CD4-positive, CD25-positive, alpha-beta regulatory T cell (primary cell): ENCODE results near the gene C22orf42. TPM values are rescaled to one million over a fixed set of nuclear protein-coding genes. Genes with fewer than 3 reads are reported as not detected.
"Not testable (repeated sequence)": the region's sequence is repeated elsewhere in the genome, so short reads cannot be mapped to it uniquely, and the experiment has no call there.

ENCODE experiments used
- ATAC-seq, 2 donors: fragments of 150-1000 bp; cut with Tn5 transposase; one replicate each; pipeline ENCODE4 v1.10.0; 2021; ENCODE audit warnings: low read depth in 2 of 2, moderate number of reproducible peaks in 2 of 2, moderate library complexity in 1 of 2
- DNase-seq, 3 donors: peaks; one replicate each; pipeline versions ENCODE4 v3.0.0 to v3.0.0-alpha.2; 2012 to 2022; ENCODE audit warnings: mixed read lengths in 1 of 3
- H3K27ac ChIP-seq: one replicate; pipeline ENCODE4 v1.7.0; 2013; ENCODE audit warnings: mild to moderate bottlenecking, low read length; ENCODE audit not compliant: insufficient read depth, poor library complexity, severe bottlenecking
- H3K27me3 ChIP-seq: one replicate; pipeline ENCODE4 v1.7.0; 2013; ENCODE audit warnings: low read length; ENCODE audit not compliant: control insufficient read depth, insufficient read depth
- H3K36me3 ChIP-seq: one replicate; pipeline ENCODE4 v1.7.0; 2013; ENCODE audit warnings: mild to moderate bottlenecking, low read length, moderate library complexity; ENCODE audit not compliant: control insufficient read depth, insufficient read depth
- H3K4me1 ChIP-seq: 2 replicates; pipeline ENCODE4 v1.7.0; 2013; ENCODE audit warnings: mild to moderate bottlenecking, low read length; ENCODE audit not compliant: insufficient read depth, control insufficient read depth, poor library complexity, severe bottlenecking
- H3K4me3 ChIP-seq: one replicate; pipeline ENCODE4 v1.7.0; 2013; ENCODE audit warnings: low read depth, mild to moderate bottlenecking, low read length, moderate library complexity
- H3K9me3 ChIP-seq, 2 experiments: 1 replicate in 1 of 2; 2 replicates in 1 of 2; pipeline ENCODE4 v1.7.0; 2013; ENCODE audit warnings: low read length in 2 of 2, mild to moderate bottlenecking in 1 of 2, moderate library complexity in 1 of 2; ENCODE audit not compliant: control insufficient read depth in 2 of 2
- H3K27ac Mint-ChIP-seq, 3 donors: one replicate each; pipeline ENCODE4 v1.8.0; 2020 to 2022; ENCODE audit warnings: mild to moderate bottlenecking in 3 of 3, mixed read lengths in 3 of 3, moderate library complexity in 2 of 3
- H3K27me3 Mint-ChIP-seq: one replicate; pipeline ENCODE4 v1.8.0; 2022; ENCODE audit warnings: mild to moderate bottlenecking, mixed read lengths
- H3K36me3 Mint-ChIP-seq: one replicate; pipeline ENCODE4 v1.8.0; 2020; ENCODE audit warnings: mixed read lengths
- H3K4me1 Mint-ChIP-seq, 4 donors: one replicate each; pipeline ENCODE4 v1.8.0; 2020 to 2022; ENCODE audit warnings: mixed read lengths in 4 of 4, mild to moderate bottlenecking in 1 of 4
- H3K4me3 Mint-ChIP-seq, 4 donors: one replicate each; pipeline ENCODE4 v1.8.0; 2020 to 2022; ENCODE audit warnings: mild to moderate bottlenecking in 4 of 4, mixed read lengths in 4 of 4, moderate library complexity in 3 of 4
- H3K9me3 Mint-ChIP-seq, 7 donors: one replicate each; pipeline ENCODE4 v1.8.0; 2020 to 2022; ENCODE audit warnings: mixed read lengths in 7 of 7, mild to moderate bottlenecking in 3 of 7, moderate library complexity in 2 of 7
- polyA plus RNA-seq, 4 donors: library from polyadenylated mRNA; unstranded; fragments of 300-500 nt; fragmentation: Illumina TruSeq; gene quantifications; one replicate each; pipeline ENCODE4 v1.2.3, GENCODE V29; 2021
- total RNA-seq: library from RNA; stranded (reverse); gene quantifications from one replicate; pipeline ENCODE4 v1.2.3, GENCODE V29; 2022

Gene C22orf42
- total and polyA plus RNA-seq, 5 donors from 2014 or later, result not detected

DNA sequence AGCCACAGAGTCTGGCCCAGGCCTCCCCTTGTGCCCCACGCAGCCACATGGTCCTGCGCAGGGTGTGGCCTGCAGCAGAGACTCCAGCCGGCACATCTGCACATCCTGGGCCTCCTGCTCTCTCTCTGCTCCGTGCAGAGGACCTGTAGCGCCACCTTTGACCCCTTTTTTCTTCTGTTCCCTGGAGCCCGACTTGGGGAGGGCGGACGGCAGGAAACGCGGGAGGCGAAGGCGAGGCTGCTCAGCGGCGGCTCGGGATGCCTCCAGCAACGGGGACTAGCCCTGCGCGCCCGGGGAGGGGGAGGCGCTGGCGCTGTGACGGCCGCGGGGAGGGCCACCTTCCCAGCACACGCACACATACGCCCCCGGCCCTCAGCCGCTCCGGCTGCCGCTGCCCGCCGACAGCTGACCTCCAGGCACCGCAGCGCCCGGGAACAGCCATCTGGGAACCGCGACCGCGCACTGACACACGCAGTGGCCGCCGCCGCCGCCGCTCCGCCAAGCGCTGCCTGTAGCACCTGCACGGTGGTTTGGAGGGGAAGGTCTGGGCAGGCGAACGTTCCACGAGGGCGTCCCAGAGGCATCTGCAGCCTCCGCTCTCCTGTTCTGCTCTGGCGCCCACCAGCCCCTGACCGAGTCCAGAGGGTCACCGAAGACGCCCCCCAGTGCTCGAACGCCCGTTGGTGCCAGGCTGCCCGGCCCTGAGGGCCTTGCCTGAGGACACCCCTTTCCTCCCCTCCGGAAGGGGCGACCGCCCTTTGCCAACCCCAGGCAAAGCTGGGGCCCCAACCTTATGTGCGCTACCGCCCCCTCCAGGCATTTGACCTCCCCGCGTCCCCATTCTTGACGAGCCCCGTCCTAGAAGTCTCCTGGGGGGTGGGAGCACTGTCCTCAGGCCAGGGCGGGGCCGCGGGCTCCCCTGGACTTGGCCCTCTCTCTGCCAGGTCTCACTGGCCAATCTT lies 16.9 kb upstream of the C22orf42 start:
- no peak for ATAC-seq
- Mint-ChIP-seq H3K27ac (no peak overlapping the region), H3K4me1 (peaks cover 0 to 3% (median 0%) of the 10 kb centered on the region in 4 donors), H3K27me3 (peaks cover 26% of the 10 kb centered on the region), H3K4me3 (no peak overlapping the region), H3K9me3 (peaks cover 0 to 2% (median 0%) of the 10 kb centered on the region in 7 donors), H3K36me3 (peaks cover 3% of the 10 kb centered on the region)
- Histone ChIP-seq H3K36me3 (no peaks in the 10 kb centered on the region), H3K4me3 (no peak overlapping the region), H3K27ac (no peak overlapping the region), H3K27me3 (peaks cover 7% of the 10 kb centered on the region), H3K9me3 (no peaks in the 10 kb centered on the region), H3K4me1 (no peaks in the 10 kb centered on the region)
- DNase-seq, result no peak

DNA sequence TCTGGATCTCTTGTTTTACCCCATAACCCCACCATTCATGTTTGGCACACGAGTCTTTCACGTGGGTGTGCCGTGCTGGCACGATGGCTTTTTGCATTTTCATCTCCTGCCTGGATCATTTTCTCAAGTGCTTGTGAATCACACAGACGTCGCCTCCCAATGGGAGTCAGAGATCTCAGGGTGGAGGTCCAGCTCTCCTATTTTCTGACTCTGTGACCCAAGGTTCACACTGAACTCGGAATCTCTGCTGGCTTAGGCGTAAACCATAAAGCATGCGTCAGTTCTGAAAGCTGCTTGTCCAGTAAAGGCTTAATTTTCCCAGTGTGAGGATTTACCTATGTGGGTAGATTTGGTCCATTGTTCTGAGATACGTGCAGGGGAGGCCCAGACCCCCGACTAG lies 16.0 kb upstream of the C22orf42 start:
- ATAC-seq, result no peak

DNA sequence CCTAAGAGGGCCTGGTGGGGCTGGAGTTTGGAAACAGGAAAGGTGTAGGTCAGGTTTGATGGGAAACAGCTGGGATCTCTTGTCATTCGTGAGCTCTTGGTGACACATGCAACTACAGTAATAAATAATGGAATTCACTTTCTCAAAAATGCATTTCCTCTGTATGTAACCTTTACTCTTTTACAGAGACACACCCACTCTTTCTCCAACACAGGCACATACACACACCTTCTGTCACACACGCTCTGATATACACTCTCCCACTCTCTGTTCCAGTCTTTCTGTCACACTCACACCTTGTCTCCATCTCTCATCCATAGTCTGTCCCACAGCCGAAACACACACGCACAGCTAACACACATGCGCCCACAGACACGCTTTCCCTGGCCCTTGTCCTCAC lies 6.6 kb upstream of the C22orf42 start:
- H3K36me3 Mint-ChIP-seq, result no peaks in the 10 kb centered on the region
- H3K4me3 ChIP-seq, result no peak overlapping the region
- ATAC-seq, result no peak
- H3K9me3 ChIP-seq, result no peaks in the 10 kb centered on the region
- H3K9me3 Mint-ChIP-seq, result peaks cover 0 to 2% (median 0%) of the 10 kb centered on the region in 7 donors
- H3K27ac ChIP-seq, result no peak overlapping the region
- peaks cover 7% of the 10 kb centered on the region for H3K27me3 ChIP-seq
- H3K36me3 ChIP-seq, result no peaks in the 10 kb centered on the region
- peaks cover 26% of the 10 kb centered on the region for H3K27me3 Mint-ChIP-seq
- H3K4me1 ChIP-seq, result no peaks in the 10 kb centered on the region
- H3K4me1 Mint-ChIP-seq, result peaks cover 0 to 2% (median 0%) of the 10 kb centered on the region in 4 donors
- DNase-seq, result no peak
- H3K27ac Mint-ChIP-seq, result no peak overlapping the region
- H3K4me3 Mint-ChIP-seq, result no peak overlapping the region

More for the DNA sequence above, 16.0 kb upstream of the C22orf42 start:
- peaks cover 28% of the 10 kb centered on the region for H3K27me3 Mint-ChIP-seq
- DNase-seq, result no peak
- H3K27ac Mint-ChIP-seq, result no peak overlapping the region
- H3K36me3 ChIP-seq, result no peaks in the 10 kb centered on the region
- H3K4me3 ChIP-seq, result no peak overlapping the region
- peaks cover 3% of the 10 kb centered on the region for H3K36me3 Mint-ChIP-seq
- H3K27ac ChIP-seq, result no peak overlapping the region
- peaks cover 0 to 2% (median 0%) of the 10 kb centered on the region in 7 donors for H3K9me3 Mint-ChIP-seq
- peaks cover 0 to 3% (median 0%) of the 10 kb centered on the region in 4 donors for H3K4me1 Mint-ChIP-seq
- no peaks in the 10 kb centered on the region for H3K4me1 ChIP-seq
- peaks cover 7% of the 10 kb centered on the region for H3K27me3 ChIP-seq
- H3K9me3 ChIP-seq, result no peaks in the 10 kb centered on the region
- H3K4me3 Mint-ChIP-seq, result no peak overlapping the region

DNA sequence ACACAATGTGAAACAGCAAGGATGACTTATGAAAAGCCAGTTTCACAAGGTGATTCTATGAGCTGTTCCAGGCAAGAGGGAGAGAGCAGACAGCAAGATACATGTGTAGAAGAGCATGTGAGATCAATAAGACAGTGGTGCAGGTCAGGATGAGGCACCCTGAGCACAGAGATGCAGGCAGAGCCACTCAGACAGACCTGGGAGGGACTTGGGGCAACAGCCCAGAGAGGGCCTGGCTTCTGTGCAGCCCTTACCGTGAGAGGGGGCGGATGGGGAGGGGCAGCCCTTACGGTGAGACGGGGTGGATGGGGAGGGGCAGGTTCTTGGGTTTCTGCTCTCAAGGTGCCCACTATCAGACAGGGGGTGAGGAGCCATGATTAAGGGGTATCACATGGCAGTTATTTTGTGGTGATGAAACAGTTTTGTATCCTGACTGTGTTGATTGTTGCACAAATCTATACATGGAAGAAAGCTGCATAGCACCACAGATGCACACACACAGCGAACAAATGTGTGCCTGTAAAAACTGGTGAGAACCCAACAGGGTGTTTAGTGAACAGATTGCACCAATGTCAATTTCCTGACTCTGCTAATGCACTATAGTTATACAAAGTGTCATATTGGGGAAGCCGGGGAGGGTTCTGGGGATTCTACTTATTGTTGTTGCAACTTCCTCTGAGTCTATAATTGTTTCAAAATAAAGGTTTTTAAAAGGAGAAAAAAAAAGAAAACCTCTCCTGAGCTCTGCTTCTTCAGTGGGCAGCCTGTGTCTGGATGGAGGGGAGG lies 5.2 kb upstream of the C22orf42 start:
- H3K27me3 Mint-ChIP-seq, result peaks cover 26% of the 10 kb centered on the region
- ATAC-seq, result no peak
- H3K36me3 Mint-ChIP-seq, result no peaks in the 10 kb centered on the region
- DNase-seq, result no peak
- H3K27ac Mint-ChIP-seq, result peak overlapping the region in 1 of 3 donors; percentile 34
- Histone ChIP-seq H3K27ac (no peak overlapping the region), H3K4me1 (no peaks in the 10 kb centered on the region), H3K4me3 (no peak overlapping the region), H3K9me3 (no peaks in the 10 kb centered on the region), H3K27me3 (peaks cover 7% of the 10 kb centered on the region), H3K36me3 (no peaks in the 10 kb centered on the region)
- peaks cover 0 to 2% (median 0%) of the 10 kb centered on the region in 4 donors for H3K4me1 Mint-ChIP-seq
- H3K4me3 Mint-ChIP-seq, result no peak overlapping the region
- peaks cover 0 to 2% (median 0%) of the 10 kb centered on the region in 7 donors for H3K9me3 Mint-ChIP-seq

DNA sequence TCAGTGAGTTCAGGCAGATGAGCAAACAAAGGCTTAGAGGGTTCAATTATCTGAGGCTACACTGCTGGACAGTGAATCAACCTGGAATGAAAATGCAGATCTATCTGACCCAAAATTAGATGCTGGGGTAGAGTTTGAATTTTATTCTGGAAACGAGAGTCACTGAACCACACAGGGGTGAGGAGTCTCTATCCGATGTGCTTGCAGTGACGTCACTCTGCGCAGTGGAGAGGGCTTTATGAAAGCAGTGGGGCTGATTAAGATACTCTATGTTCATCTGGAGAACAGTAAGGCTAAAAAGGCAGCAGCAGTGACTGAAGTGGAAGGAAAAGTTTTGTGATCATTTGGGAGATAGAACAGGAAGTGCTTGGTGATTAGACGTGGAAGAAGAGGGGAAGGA lies 1.3 kb upstream of the C22orf42 start:
- H3K36me3 ChIP-seq, H3K27ac Mint-ChIP-seq, ATAC-seq, H3K27ac ChIP-seq, H3K9me3 ChIP-seq, H3K4me3 ChIP-seq, H3K4me1 ChIP-seq, H3K9me3 Mint-ChIP-seq, H3K4me3 Mint-ChIP-seq, DNase-seq, H3K36me3 Mint-ChIP-seq, H3K27me3 ChIP-seq, H3K4me1 Mint-ChIP-seq: not testable (repeated sequence)
- H3K27me3 Mint-ChIP-seq, result peaks cover 19% of the 10 kb centered on the region

DNA sequence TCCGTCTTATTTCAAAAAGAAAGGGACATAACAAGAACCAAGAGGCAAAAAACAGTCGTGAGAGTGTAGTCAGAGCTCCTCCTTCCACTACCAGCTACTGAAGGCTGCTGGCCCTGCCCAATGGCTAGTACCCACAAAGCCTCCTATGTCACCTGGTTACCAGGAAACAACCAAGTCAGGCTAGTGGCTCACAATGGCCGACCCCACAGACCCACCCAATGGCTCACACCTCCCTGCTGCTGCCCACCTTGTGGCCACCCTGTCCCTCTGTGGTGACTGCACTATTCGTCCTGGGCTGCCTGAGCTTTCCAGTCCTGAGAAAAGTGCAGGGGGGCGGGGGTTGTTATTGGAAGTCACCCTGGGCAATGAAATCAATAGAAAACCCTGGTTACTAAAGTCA lies 1.5 kb downstream of the C22orf42 start:
- not testable (repeated sequence) for DNase-seq, H3K4me3 Mint-ChIP-seq, H3K4me1 Mint-ChIP-seq, ATAC-seq, H3K9me3 ChIP-seq, H3K4me1 ChIP-seq, H3K27ac Mint-ChIP-seq, H3K27me3 ChIP-seq, H3K4me3 ChIP-seq, H3K36me3 ChIP-seq, H3K27ac ChIP-seq, H3K9me3 Mint-ChIP-seq, H3K36me3 Mint-ChIP-seq
- H3K27me3 Mint-ChIP-seq, result peaks cover 11% of the 10 kb centered on the region

DNA sequence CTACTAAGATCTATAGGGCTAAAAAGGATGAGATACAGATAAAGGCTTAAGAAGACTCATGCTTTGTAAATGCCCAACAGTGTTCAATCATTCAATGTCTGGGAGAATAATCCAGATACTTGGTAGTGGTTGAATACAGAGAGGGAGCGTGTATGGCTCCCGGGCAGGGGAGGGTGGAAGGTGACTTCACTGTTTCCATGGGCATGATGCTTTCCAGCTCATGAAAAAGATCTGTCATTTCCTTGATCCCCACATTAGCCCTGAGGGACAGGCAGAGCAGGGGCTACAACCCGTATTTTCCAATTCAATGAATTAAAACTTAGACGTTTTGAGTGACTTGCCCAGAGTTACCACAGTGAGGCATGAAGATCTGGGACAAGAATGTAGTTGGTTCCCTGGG lies 4.4 kb downstream of the C22orf42 start:
- not testable (repeated sequence) for H3K27ac Mint-ChIP-seq, H3K9me3 Mint-ChIP-seq, H3K36me3 Mint-ChIP-seq

More for the DNA sequence above, 4.4 kb downstream of the C22orf42 start:
- not testable (repeated sequence) for H3K4me3 ChIP-seq, H3K4me1 Mint-ChIP-seq, H3K4me1 ChIP-seq, ATAC-seq, H3K27me3 ChIP-seq, H3K27me3 Mint-ChIP-seq, DNase-seq, H3K36me3 ChIP-seq, H3K27ac ChIP-seq, H3K4me3 Mint-ChIP-seq, H3K9me3 ChIP-seq
